H9 (cell line): ENCODE data around the gene SGSM2. TPM values are rescaled to one million over a fixed set of nuclear protein-coding genes. Genes with fewer than 3 reads are reported as not detected.

Experiments used
- DNase-seq: peaks from one replicate; pipeline ENCODE4 v3.0.0-alpha.2; 2017
- H2AFZ ChIP-seq: one replicate; pipeline ENCODE4 v1.6.1; 2013; ENCODE audit warnings: mild to moderate bottlenecking, low read length, control low read depth, moderate library complexity
- H2AK5ac ChIP-seq: 2 replicates; pipeline ENCODE4 v1.6.1; 2013; ENCODE audit warnings: low read length, control low read depth, mixed read lengths; ENCODE audit not compliant: insufficient read length
- H2BK120ac ChIP-seq: one replicate; pipeline ENCODE4 v1.6.1; 2013; ENCODE audit warnings: low read depth, mild to moderate bottlenecking, low read length, control low read depth, inconsistent platforms; ENCODE audit not compliant: poor library complexity, severe bottlenecking
- H2BK12ac ChIP-seq: 2 replicates; pipeline ENCODE4 v1.6.1; 2013; ENCODE audit warnings: low read length, control low read depth, mixed read lengths, low read depth; ENCODE audit not compliant: insufficient read length
- H2BK15ac ChIP-seq: 2 replicates; pipeline ENCODE4 v1.6.1; 2013; ENCODE audit warnings: low read depth, low read length, control low read depth
- H2BK20ac ChIP-seq: one replicate; pipeline ENCODE4 v1.6.1; 2013; ENCODE audit warnings: low read depth, mild to moderate bottlenecking, low read length, control low read depth, inconsistent platforms; ENCODE audit not compliant: poor library complexity, severe bottlenecking
- H2BK5ac ChIP-seq: 2 replicates; pipeline ENCODE4 v1.6.1; 2013; ENCODE audit warnings: low read length, control low read depth, mixed read lengths; ENCODE audit not compliant: insufficient read length
- H3K14ac ChIP-seq: 2 replicates; pipeline ENCODE4 v1.6.1; 2013; ENCODE audit warnings: low read length, control low read depth; ENCODE audit not compliant: insufficient read depth
- H3K18ac ChIP-seq: 2 replicates; pipeline ENCODE4 v1.6.1; 2013; ENCODE audit warnings: low read depth, mild to moderate bottlenecking, mixed read lengths, low read length, control low read depth; ENCODE audit not compliant: insufficient read length
- H3K23ac ChIP-seq: 2 replicates; pipeline ENCODE4 v1.6.1; 2013; ENCODE audit warnings: low read length, control low read depth, mixed read lengths, low read depth; ENCODE audit not compliant: insufficient read length
- H3K23me2 ChIP-seq: 2 replicates; pipeline ENCODE4 v1.6.1; 2013; ENCODE audit warnings: low read depth, mild to moderate bottlenecking, mixed read lengths, low read length, control low read depth; ENCODE audit not compliant: insufficient read length, poor library complexity, severe bottlenecking
- H3K27ac ChIP-seq: 2 replicates; pipeline ENCODE4 v1.5.1; 2013; ENCODE audit warnings: low read length, control low read depth, mixed read lengths, low read depth; ENCODE audit not compliant: insufficient read length
- H3K27me3 ChIP-seq: 2 replicates; pipeline ENCODE4 v1.6.1; 2013; ENCODE audit warnings: low read length, control low read depth, inconsistent platforms; ENCODE audit not compliant: insufficient read depth
- H3K4ac ChIP-seq: 2 replicates; pipeline ENCODE4 v1.6.1; 2013; ENCODE audit warnings: low read depth, mild to moderate bottlenecking, control low read depth, inconsistent platforms, low read length, moderate library complexity
- H3K4me1 ChIP-seq: 2 replicates; pipeline ENCODE4 v1.6.1; 2013; ENCODE audit warnings: low read length, control low read depth, inconsistent platforms; ENCODE audit not compliant: insufficient read depth
- H3K4me2 ChIP-seq: 2 replicates; pipeline ENCODE4 v1.6.1; 2013; ENCODE audit warnings: low read length, control low read depth, mixed read lengths; ENCODE audit not compliant: insufficient read length, insufficient read depth
- H3K56ac ChIP-seq: 2 replicates; pipeline ENCODE4 v1.6.1; 2013; ENCODE audit warnings: low read depth, mild to moderate bottlenecking, mixed read lengths, low read length, control low read depth; ENCODE audit not compliant: insufficient read length
- H3K79me1 ChIP-seq: 2 replicates; pipeline ENCODE4 v1.6.1; 2013; ENCODE audit warnings: low read depth, mild to moderate bottlenecking, moderate library complexity, low read length, control low read depth, inconsistent platforms; ENCODE audit not compliant: insufficient read depth, poor library complexity, severe bottlenecking
- H3K79me2 ChIP-seq: 2 replicates; pipeline ENCODE4 v1.6.1; 2013; ENCODE audit warnings: low read length, control low read depth, inconsistent platforms; ENCODE audit not compliant: insufficient read depth
- H3K9ac ChIP-seq: 2 replicates; pipeline ENCODE4 v1.6.1; 2013; ENCODE audit warnings: low read length, control low read depth, mixed read lengths; ENCODE audit not compliant: insufficient read length; ENCODE audit errors: extremely low read depth
- H3K9me3 ChIP-seq: one replicate; pipeline ENCODE4 v1.6.1; 2013; ENCODE audit warnings: low read depth, low read length, inconsistent platforms; ENCODE audit not compliant: control insufficient read depth
- H3T11ph ChIP-seq: one replicate; pipeline ENCODE4 v1.6.1; 2013; ENCODE audit warnings: mild to moderate bottlenecking, low read length, control low read depth, inconsistent platforms
- H4K20me1 ChIP-seq: one replicate; pipeline ENCODE4 v1.6.1; 2013; ENCODE audit not compliant: control insufficient read depth, insufficient read length, insufficient read depth
- H4K5ac ChIP-seq: 2 replicates; pipeline ENCODE4 v1.6.1; 2013; ENCODE audit warnings: low read depth, mild to moderate bottlenecking, mixed read lengths, low read length, control low read depth; ENCODE audit not compliant: insufficient read length
- H4K8ac ChIP-seq: replicated peaks from 2 replicates; pipeline ENCODE4 v1.6.1; 2013; ENCODE audit warnings: low read length, control low read depth, mixed read lengths, low read depth; ENCODE audit not compliant: insufficient read length
- H4K91ac ChIP-seq: 2 replicates; pipeline ENCODE4 v1.6.1; 2013; ENCODE audit warnings: low read depth, mild to moderate bottlenecking, moderate library complexity, mixed read lengths, low read length, control low read depth; ENCODE audit not compliant: insufficient read length
- H3K27ac Mint-ChIP-seq, 3 experiments: 2 replicates in 2 of 3; 3 replicates in 1 of 3; pipeline ENCODE4 v1.8.0; 2020 to 2021; ENCODE audit warnings: mixed read lengths in 3 of 3, mild to moderate bottlenecking in 1 of 3, moderate library complexity in 1 of 3
- H3K27me3 Mint-ChIP-seq: 2 replicates; pipeline ENCODE4 v1.8.0; 2021; ENCODE audit warnings: low read depth, mild to moderate bottlenecking, moderate library complexity, mixed read lengths
- H3K36me3 Mint-ChIP-seq, 3 experiments: 2 replicates in 2 of 3; 3 replicates in 1 of 3; pipeline ENCODE4 v1.8.0; 2020 to 2021; ENCODE audit warnings: low read depth in 3 of 3, mixed read lengths in 3 of 3; ENCODE audit not compliant: insufficient read depth in 1 of 3
- H3K4me1 Mint-ChIP-seq, 2 experiments: 2 replicates each; pipeline ENCODE4 v1.8.0; 2020; ENCODE audit warnings: mixed read lengths in 2 of 2
- H3K4me3 Mint-ChIP-seq, 2 experiments: 2 replicates in 1 of 2; 3 replicates in 1 of 2; pipeline ENCODE4 v1.8.0; 2020 to 2021; ENCODE audit warnings: mild to moderate bottlenecking in 2 of 2, mixed read lengths in 2 of 2, moderate library complexity in 1 of 2
- H3K9me3 Mint-ChIP-seq, 2 experiments: 2 replicates in 1 of 2; 3 replicates in 1 of 2; pipeline ENCODE4 v1.8.0; 2020; ENCODE audit warnings: mild to moderate bottlenecking in 2 of 2, mixed read lengths in 2 of 2, moderate library complexity in 1 of 2
- WGBS: extraction: QIAGEN DNeasy Blood & Tissue Kit; methylation state at CpG from one replicate; pipeline ENCODE4 v1.1.7; 2013; ENCODE audit warnings: missing lambda C conversion rate, low lambda C conversion rate, mixed read lengths; ENCODE audit not compliant: insufficient read length; ENCODE audit errors: extremely low coverage; 5-methylcytosine and 5-hydroxymethylcytosine counted together
- total RNA-seq: library from RNA; stranded (reverse); gene quantifications from 2 replicates; pipeline ENCODE4 v1.2.1, GENCODE V29; 2021
- TF ChIP-seq, protein P1 (sequence below): fragments of 200-600 bp; sonication (generic); conservative IDR thresholded peaks from 3 replicates; pipeline ENCODE4 v1.8.0; 2021; ENCODE audit warnings: antibody characterized with exemption, mild to moderate bottlenecking

SGSM2 gene
- total RNA-seq, 1 experiment from 2014 or later, result 45.6 TPM

DNA sequence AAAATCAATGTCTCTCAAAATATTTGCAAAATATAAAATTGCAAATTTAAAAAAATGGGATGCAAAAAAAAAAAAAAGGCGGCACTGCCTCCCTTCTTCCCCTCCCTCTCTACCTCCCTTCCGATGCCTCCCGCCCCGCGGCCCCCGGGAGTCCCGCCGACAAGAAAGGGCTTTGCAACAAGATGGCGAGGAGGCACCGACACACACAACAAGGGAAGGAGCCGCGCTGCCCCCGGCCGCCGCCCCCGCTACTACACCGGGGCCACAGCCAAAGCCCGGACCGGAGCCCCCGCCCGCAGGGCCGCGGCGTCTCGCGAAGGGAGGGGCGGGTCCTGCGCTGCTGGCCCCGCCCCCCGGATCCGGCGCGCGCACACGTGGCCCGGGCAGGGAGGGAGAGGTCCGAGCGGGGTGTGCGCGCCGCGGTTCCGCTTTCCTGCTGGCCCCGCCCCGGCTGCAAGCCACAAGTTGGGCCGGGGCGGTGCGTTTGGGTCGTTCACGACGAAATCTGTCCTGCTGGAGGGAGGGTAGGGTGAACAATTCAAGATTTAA, 63.6 kb downstream of the SGSM2 start, which contains the start of gene MNT:
MNT (minus strand) TSS at position 184 of the 549 bp plus-strand sequence. CDS start 348 bp downstream, outside the sequence.
- no CpG with 5 or more reads among the region's 51 CpGs for WGBS
- Histone ChIP-seq H3K27ac (peak within 1 kb of the TSS; percentile 88), H2BK12ac (no peak within 1 kb of the TSS), H2AFZ (no peak within 1 kb of the TSS), H2BK20ac (no peak within 1 kb of the TSS), H3K4ac (no peak within 1 kb of the TSS; the same call in 1 of the 2 replicates), H3T11ph (no peak within 1 kb of the TSS), H2BK15ac (no peak within 1 kb of the TSS), H3K14ac (peak within 1 kb of the TSS; percentile 62), H3K4me1 (peaks cover 11% of the 10 kb centered on the region; the same call in 1 of the 2 replicates), H2AK5ac (no peak within 1 kb of the TSS), H3K23ac (no peak within 1 kb of the TSS), H2BK5ac (peak within 1 kb of the TSS; percentile 55), H3K9me3 (no peaks in the 10 kb centered on the region), H3K9ac (peak within 1 kb of the TSS; percentile 86), H3K27me3 (no peaks in the 10 kb centered on the region), H2BK120ac (no peak within 1 kb of the TSS), H3K4me2 (peak within 1 kb of the TSS; percentile 85), H3K56ac (no peak within 1 kb of the TSS), H3K18ac (peak within 1 kb of the TSS; percentile 95), H3K23me2 (peaks cover 22% of the 10 kb centered on the region), H4K20me1 (no peaks in the 10 kb centered on the region), H4K8ac (no peak within 1 kb of the TSS), H3K79me1 (no peaks in the 10 kb centered on the region), H3K79me2 (peaks cover 2% of the 10 kb centered on the region; the same call in 1 of the 2 replicates), H4K91ac (no peak within 1 kb of the TSS), H4K5ac (no peak within 1 kb of the TSS)
- Mint-ChIP-seq H3K27ac (peak within 1 kb of the TSS; percentile 97 to 100 (median 99)), H3K27me3 (peaks cover 5% of the 10 kb centered on the region), H3K4me1 (peaks cover 30 to 35% of the 10 kb centered on the region in 2 experiments), H3K36me3 (peaks cover 0 to 5% (median 0%) of the 10 kb centered on the region in 3 experiments; a peak in 1 of 7 replicates), H3K4me3 (peak within 1 kb of the TSS; percentile 91 to 99), H3K9me3 (no peaks in the 10 kb centered on the region; a peak in 1 of 5 replicates)
- TF ChIP-seq, protein P1, sequence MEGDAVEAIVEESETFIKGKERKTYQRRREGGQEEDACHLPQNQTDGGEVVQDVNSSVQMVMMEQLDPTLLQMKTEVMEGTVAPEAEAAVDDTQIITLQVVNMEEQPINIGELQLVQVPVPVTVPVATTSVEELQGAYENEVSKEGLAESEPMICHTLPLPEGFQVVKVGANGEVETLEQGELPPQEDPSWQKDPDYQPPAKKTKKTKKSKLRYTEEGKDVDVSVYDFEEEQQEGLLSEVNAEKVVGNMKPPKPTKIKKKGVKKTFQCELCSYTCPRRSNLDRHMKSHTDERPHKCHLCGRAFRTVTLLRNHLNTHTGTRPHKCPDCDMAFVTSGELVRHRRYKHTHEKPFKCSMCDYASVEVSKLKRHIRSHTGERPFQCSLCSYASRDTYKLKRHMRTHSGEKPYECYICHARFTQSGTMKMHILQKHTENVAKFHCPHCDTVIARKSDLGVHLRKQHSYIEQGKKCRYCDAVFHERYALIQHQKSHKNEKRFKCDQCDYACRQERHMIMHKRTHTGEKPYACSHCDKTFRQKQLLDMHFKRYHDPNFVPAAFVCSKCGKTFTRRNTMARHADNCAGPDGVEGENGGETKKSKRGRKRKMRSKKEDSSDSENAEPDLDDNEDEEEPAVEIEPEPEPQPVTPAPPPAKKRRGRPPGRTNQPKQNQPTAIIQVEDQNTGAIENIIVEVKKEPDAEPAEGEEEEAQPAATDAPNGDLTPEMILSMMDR, result no peak
- peak; percentile 98 for DNase-seq
